Retinal pigment epithelial cell (primary cell): Measurements from ENCODE around the gene KCNJ14.

ENCODE experiments used
- DNase-seq: peaks from one replicate; pipeline ENCODE4 v3.0.0-alpha.2; 2010; ENCODE audit warnings: low read depth
- H3K4me3 ChIP-seq: 2 replicates; pipeline ENCODE4 v1.5.1; 2011; ENCODE audit warnings: mild to moderate bottlenecking, low read length, control low read depth, moderate library complexity
- CTCF ChIP-seq: conservative IDR thresholded peaks from 2 replicates; pipeline ENCODE4 v1.5.1; 2011; ENCODE audit warnings: low read depth, low read length, control low read depth, inconsistent platforms

KCNJ14 gene

GRCh38 chr19:48461651-48461981 is 6.2 kb downstream of the KCNJ14 start:
- no peak overlapping the region for H3K4me3 ChIP-seq
- no peak for DNase-seq
- TF ChIP-seq CTCF = no peak

GRCh38 chr19:48461982-48462655 is 6.7 kb downstream of the KCNJ14 start:
- H3K4me3 ChIP-seq = no peak overlapping the region
- TF ChIP-seq CTCF = no peak
- no peak for DNase-seq

- no peak for DNase-seq
- no peak for TF ChIP-seq CTCF
- H3K4me3 ChIP-seq = no peak overlapping the region
Observed at GRCh38 chr19:48465215-48465614, 9.8 kb downstream of the KCNJ14 start.

- no peak for DNase-seq
- TF ChIP-seq CTCF = no peak
- H3K4me3 ChIP-seq = no peak overlapping the region
Observed at GRCh38 chr19:48466561-48467325, 11.4 kb downstream of the KCNJ14 start.

- no peak for TF ChIP-seq CTCF
- peak overlapping the region; percentile 89 for H3K4me3 ChIP-seq
- peak; percentile 99 for DNase-seq
Observed at GRCh38 chr19:48468772-48469288, 13.5 kb downstream of the KCNJ14 start.

GRCh38 chr19:48469289-48469881 is 14.0 kb downstream of the KCNJ14 start, which contains the start of gene CYTH2:
Gene CYTH2 (plus strand): TSS chr19:48469369. CDS start chr19:48469508, 139 bp downstream.
- DNase-seq = no peak
- TF ChIP-seq CTCF = no peak
- peak within 1 kb of the TSS; percentile 89 for H3K4me3 ChIP-seq
